Measurements from ENCODE around the gene NLRP10.
A peak's percentile ranks its signal among the peaks of the same experiment; 100 is the strongest.
"Not testable (repeated sequence)": the region's sequence is repeated elsewhere in the genome, so short reads cannot be mapped to it uniquely, and the experiment has no call there.

Gene NLRP10

GRCh38 chr11:7999795-8000194 is 34.5 kb upstream of the NLRP10 start:
- no peaks in the 10 kb centered on the region for H3K9me3 ChIP-seq

GRCh38 chr11:7994581-7995278 is 29.5 kb upstream of the NLRP10 start:
- H3K4me3 ChIP-seq (ENCODE audit: low read depth, low read length), result no peak overlapping the region
- DNase-seq, result no peak
- H3K9me3 ChIP-seq, result no peaks in the 10 kb centered on the region
- no peak for TF ChIP-seq CTCF (IDR thresholded peaks at IDR 0.05; ENCODE audit: low read depth, low read length)
- H3K36me3 ChIP-seq, result peaks cover 49% of the 10 kb centered on the region
- no peaks in the 10 kb centered on the region for H3K27me3 ChIP-seq
- no peaks in the 10 kb centered on the region for H3K4me1 ChIP-seq

More at GRCh38 chr11:7999795-8000194, 34.5 kb upstream of the NLRP10 start:
- Histone ChIP-seq H3K27me3 (no peaks in the 10 kb centered on the region), H3K4me1 (no peaks in the 10 kb centered on the region), H3K36me3 (peaks cover 21% of the 10 kb centered on the region), H3K4me3 (ENCODE audit: low read depth, low read length) (no peak overlapping the region)
- no peak for DNase-seq
- no peak for TF ChIP-seq CTCF (IDR thresholded peaks at IDR 0.05; ENCODE audit: low read depth, low read length)

GRCh38 chr11:7987560-7987883 is 22.3 kb upstream of the NLRP10 start:
- not testable (repeated sequence) for H3K9me3 ChIP-seq, H3K4me1 ChIP-seq, H3K27me3 ChIP-seq, DNase-seq
- H3K36me3 ChIP-seq, result peaks cover 13% of the 10 kb centered on the region
- H3K4me3 ChIP-seq (ENCODE audit: low read depth, low read length), result peak overlapping the region; percentile 88

GRCh38 chr11:7986768-7987559 is 21.7 kb upstream of the NLRP10 start, which contains the start of gene EIF3F:
EIF3F (plus strand) TSS chr11:7987337; CDS start chr11:7987353, 16 bp downstream.
- Histone ChIP-seq H3K4me1 (no peaks in the 10 kb centered on the region), H3K4me3 (ENCODE audit: low read depth, low read length) (peak within 1 kb of the TSS; percentile 88), H3K27me3 (no peaks in the 10 kb centered on the region), H3K36me3 (peaks cover 7% of the 10 kb centered on the region), H3K9me3 (no peaks in the 10 kb centered on the region)
- peak; percentile 63 for TF ChIP-seq CTCF (IDR thresholded peaks at IDR 0.05; ENCODE audit: low read depth, low read length)
- peak; percentile 81 for DNase-seq

GRCh38 chr11:7983832-7984590 is 18.8 kb upstream of the NLRP10 start:
- no peaks in the 10 kb centered on the region for H3K9me3 ChIP-seq
- no peak for TF ChIP-seq CTCF (IDR thresholded peaks at IDR 0.05; ENCODE audit: low read depth, low read length)
- peaks cover 4% of the 10 kb centered on the region; the same call in 1 of the 2 replicates for H3K36me3 ChIP-seq
- H3K4me3 ChIP-seq (ENCODE audit: low read depth, low read length), result no peak overlapping the region
- H3K4me1 ChIP-seq, result no peaks in the 10 kb centered on the region
- DNase-seq, result no peak
- H3K27me3 ChIP-seq, result no peaks in the 10 kb centered on the region

GRCh38 chr11:7982582-7983119 is 17.4 kb upstream of the NLRP10 start:
- TF ChIP-seq CTCF (IDR thresholded peaks at IDR 0.05; ENCODE audit: low read depth, low read length), result no peak
- no peaks in the 10 kb centered on the region for H3K9me3 ChIP-seq
- no peaks in the 10 kb centered on the region for H3K36me3 ChIP-seq
- no peaks in the 10 kb centered on the region; the same call in 1 of the 2 replicates for H3K27me3 ChIP-seq
- H3K4me3 ChIP-seq (ENCODE audit: low read depth, low read length), result no peak overlapping the region
- no peak for DNase-seq
- H3K4me1 ChIP-seq, result no peaks in the 10 kb centered on the region

Measured in BE2C (cell line).